ENCODE data around the gene MYH10.

Gene MYH10

GRCh38 chr17:8602679-8603078 is 27.8 kb downstream of the MYH10 start:
- DNase-seq: no peak

- DNase-seq: no peak
These were observed 31.0 kb downstream of the MYH10 start for GRCh38 chr17:8599351-8600011.

GRCh38 chr17:8598913-8599312 is 31.6 kb downstream of the MYH10 start:
- DNase-seq: no peak

GRCh38 chr17:8593830-8594229 is 36.7 kb downstream of the MYH10 start:
- no peak for DNase-seq

GRCh38 chr17:8593276-8593675 is 37.2 kb downstream of the MYH10 start:
- DNase-seq: no peak

- no peak for DNase-seq
These were observed 41.5 kb downstream of the MYH10 start for GRCh38 chr17:8588877-8589554.

- DNase-seq: no peak
These were observed 43.8 kb downstream of the MYH10 start for GRCh38 chr17:8586766-8587165.

- no peak for DNase-seq
These were observed 44.6 kb downstream of the MYH10 start for GRCh38 chr17:8585911-8586310.

GRCh38 chr17:8583954-8584353 is 46.6 kb downstream of the MYH10 start:
- DNase-seq: no peak

- DNase-seq: no peak
These were observed 49.4 kb downstream of the MYH10 start for GRCh38 chr17:8580952-8581658.

- DNase-seq: no peak
These were observed 52.7 kb downstream of the MYH10 start for GRCh38 chr17:8577868-8578267.

- DNase-seq: no peak
These were observed 53.8 kb downstream of the MYH10 start for GRCh38 chr17:8576559-8577294.

- DNase-seq: no peak
These were observed 55.8 kb downstream of the MYH10 start for GRCh38 chr17:8574687-8575086.

GRCh38 chr17:8572764-8573163 is 57.8 kb downstream of the MYH10 start:
- no peak for DNase-seq

- DNase-seq: no peak
These were observed 66.4 kb downstream of the MYH10 start for GRCh38 chr17:8563981-8564602.

GRCh38 chr17:8563024-8563776 is 67.3 kb downstream of the MYH10 start:
- no peak for DNase-seq

GRCh38 chr17:8558144-8558543 is 72.4 kb downstream of the MYH10 start:
- DNase-seq: no peak

- DNase-seq: no peak
These were observed 73.2 kb downstream of the MYH10 start for GRCh38 chr17:8557176-8557806.

- DNase-seq: no peak
These were observed 74.5 kb downstream of the MYH10 start for GRCh38 chr17:8556074-8556473.

GRCh38 chr17:8555062-8555461 is 75.5 kb downstream of the MYH10 start:
- DNase-seq: no peak

- DNase-seq: no peak
These were observed 77.8 kb downstream of the MYH10 start for GRCh38 chr17:8552577-8553320.
